Measurements from ENCODE around the gene CCDC82.
"Not testable (repeated sequence)": the region's sequence is repeated elsewhere in the genome, so short reads cannot be mapped to it uniquely, and the experiment has no call there.

Gene CCDC82

GRCh38 chr11:96389720-96390487 is at the start of gene CCDC82, which contains the start of gene JRKL:
Gene CCDC82, minus strand, starts transcription at chr11:96389912. Its CDS starts 5,165 bp downstream, at chr11:96384747.
Gene JRKL, plus strand, starts transcription at chr11:96390013. Its CDS starts 637 bp downstream, at chr11:96390650.
- DNase-seq = peak; percentile 98

GRCh38 chr11:96432654-96433053 is 42.9 kb upstream of the CCDC82 start:
- not testable (repeated sequence) for DNase-seq

- no peak for DNase-seq
Measured at GRCh38 chr11:96430668-96431067, 41.0 kb upstream of the CCDC82 start.

GRCh38 chr11:96424693-96425092 is 35.0 kb upstream of the CCDC82 start:
- DNase-seq = no peak

- DNase-seq = no peak
Measured at GRCh38 chr11:96413408-96413807, 23.7 kb upstream of the CCDC82 start.

GRCh38 chr11:96412761-96413381 is 23.2 kb upstream of the CCDC82 start:
- DNase-seq = no peak

- not testable (repeated sequence) for DNase-seq
Measured at GRCh38 chr11:96411412-96411811, 21.7 kb upstream of the CCDC82 start.

GRCh38 chr11:96400697-96401096 is 11.0 kb upstream of the CCDC82 start:
- DNase-seq = no peak

- no peak for DNase-seq
Measured at GRCh38 chr11:96397863-96398262, 8.2 kb upstream of the CCDC82 start.

- no peak for DNase-seq
Measured at GRCh38 chr11:96396637-96397036, 6.9 kb upstream of the CCDC82 start.

GRCh38 chr11:96394773-96395172 is 5.1 kb upstream of the CCDC82 start:
- no peak for DNase-seq

GRCh38 chr11:96393753-96394348 is 4.1 kb upstream of the CCDC82 start:
- DNase-seq = no peak

- no peak for DNase-seq
Measured at GRCh38 chr11:96391698-96392307, 2.1 kb upstream of the CCDC82 start.

GRCh38 chr11:96390488-96390792 is 728 bp upstream of the CCDC82 start:
- DNase-seq = no peak

- DNase-seq = no peak
Measured at GRCh38 chr11:96388891-96389719, 607 bp downstream of the CCDC82 start.

GRCh38 chr11:96385187-96385586 is 4.5 kb downstream of the CCDC82 start:
- no peak for DNase-seq

- DNase-seq = no peak
Measured at GRCh38 chr11:96384156-96384555, 5.6 kb downstream of the CCDC82 start.

GRCh38 chr11:96376796-96377195 is 12.9 kb downstream of the CCDC82 start:
- DNase-seq = no peak

GRCh38 chr11:96373826-96374225 is 15.9 kb downstream of the CCDC82 start:
- DNase-seq = no peak

GRCh38 chr11:96367342-96367741 is 22.4 kb downstream of the CCDC82 start:
- no peak for DNase-seq

- no peak for DNase-seq
Measured at GRCh38 chr11:96366024-96366423, 23.7 kb downstream of the CCDC82 start.

GRCh38 chr11:96365493-96365892 is 24.2 kb downstream of the CCDC82 start:
- DNase-seq = no peak

GRCh38 chr11:96361778-96362177 is 27.9 kb downstream of the CCDC82 start:
- DNase-seq = no peak

Measured in stimulated activated CD4-positive, alpha-beta T cell treated with anti-CD3 and anti-CD28 coated beads, Interleukin-1b, Interleukin-23, amount 100 ng/mL, for 48 hours (primary cell).